Ectodermal cell (in vitro differentiated cells): ENCODE results near the gene CA10.

Experiments
- H3K27ac ChIP-seq: 2 replicates; pipeline ENCODE4 v1.7.0; 2013; ENCODE audit warnings: mild to moderate bottlenecking, low read depth, low read length; ENCODE audit not compliant: insufficient read depth, poor library complexity, severe bottlenecking
- H3K27me3 ChIP-seq: 2 replicates; pipeline ENCODE4 v1.7.0; 2013; ENCODE audit warnings: mild to moderate bottlenecking, low read length; ENCODE audit not compliant: insufficient read depth, control insufficient read depth, poor library complexity, severe bottlenecking
- H3K36me3 ChIP-seq: one replicate; pipeline ENCODE4 v1.7.0; 2013; ENCODE audit warnings: low read length; ENCODE audit not compliant: control insufficient read depth, insufficient read depth
- H3K4me1 ChIP-seq: one replicate; pipeline ENCODE4 v1.7.0; 2013; ENCODE audit warnings: low read length; ENCODE audit not compliant: control insufficient read depth, insufficient read depth
- H3K4me3 ChIP-seq: 2 replicates; pipeline ENCODE4 v1.7.0; 2013; ENCODE audit warnings: low read depth, low read length, control low read depth; ENCODE audit not compliant: insufficient read depth
- H3K9me3 ChIP-seq: 2 replicates; pipeline ENCODE4 v1.7.0; 2013; ENCODE audit warnings: mild to moderate bottlenecking, low read length, moderate library complexity; ENCODE audit not compliant: control insufficient read depth
- WGBS, 2 experiments: methylation state at CpG; one replicate each; pipeline ENCODE4 v1.1.7; 2013; ENCODE audit warnings: missing lambda C conversion rate in 2 of 2; 5-methylcytosine and 5-hydroxymethylcytosine counted together

The CA10 gene

GRCh38 chr17:51768706-51769105 is 389.8 kb downstream of the CA10 start:
- H3K36me3 ChIP-seq: no peaks in the 10 kb centered on the region
- H3K4me3 ChIP-seq: no peak overlapping the region
- WGBS, 2 experiments: 76 to 94% methylated on average over 1 to 2 of the region's 2 CpGs
- no peaks in the 10 kb centered on the region for H3K27me3 ChIP-seq
- H3K27ac ChIP-seq: no peak overlapping the region
- H3K4me1 ChIP-seq: no peaks in the 10 kb centered on the region
- H3K9me3 ChIP-seq: no peaks in the 10 kb centered on the region

GRCh38 chr17:51767287-51767686 is 391.2 kb downstream of the CA10 start:
- WGBS, 2 experiments: no CpG with 5 or more reads among the region's 1 CpG

GRCh38 chr17:51765282-51766135 is 393.0 kb downstream of the CA10 start:
- Histone ChIP-seq H3K27me3 (no peaks in the 10 kb centered on the region), H3K4me1 (peaks cover 12% of the 10 kb centered on the region), H3K36me3 (no peaks in the 10 kb centered on the region), H3K4me3 (no peak overlapping the region), H3K27ac (no peak overlapping the region), H3K9me3 (no peaks in the 10 kb centered on the region)
- 89 to 93% methylated on average over 8 of the region's 8 CpGs for WGBS, 2 experiments

More at GRCh38 chr17:51767287-51767686, 391.2 kb downstream of the CA10 start:
- Histone ChIP-seq H3K4me3 (no peak overlapping the region), H3K27me3 (no peaks in the 10 kb centered on the region), H3K9me3 (no peaks in the 10 kb centered on the region), H3K4me1 (peaks cover 11% of the 10 kb centered on the region), H3K36me3 (no peaks in the 10 kb centered on the region), H3K27ac (no peak overlapping the region)

- WGBS, 2 experiments: 20 to 33% methylated on average over 4 of the region's 4 CpGs
- Histone ChIP-seq H3K4me1 (peaks cover 12% of the 10 kb centered on the region), H3K4me3 (no peak overlapping the region), H3K9me3 (no peaks in the 10 kb centered on the region), H3K27ac (no peak overlapping the region), H3K36me3 (no peaks in the 10 kb centered on the region), H3K27me3 (no peaks in the 10 kb centered on the region)
Observed at GRCh38 chr17:51764387-51764971, 394.0 kb downstream of the CA10 start.

GRCh38 chr17:51763058-51763457 is 395.5 kb downstream of the CA10 start:
- H3K4me1 ChIP-seq: peaks cover 12% of the 10 kb centered on the region
- H3K27me3 ChIP-seq: no peaks in the 10 kb centered on the region
- H3K27ac ChIP-seq: no peak overlapping the region
- no peaks in the 10 kb centered on the region for H3K36me3 ChIP-seq
- H3K4me3 ChIP-seq: no peak overlapping the region
- WGBS, 2 experiments: 85 to 88% methylated on average over 3 of the region's 3 CpGs
- no peaks in the 10 kb centered on the region for H3K9me3 ChIP-seq

GRCh38 chr17:51761105-51761504 is 397.4 kb downstream of the CA10 start:
- WGBS, 2 experiments: 88 to 90% methylated on average over 1 of the region's 1 CpG
- Histone ChIP-seq H3K27me3 (no peaks in the 10 kb centered on the region), H3K27ac (no peak overlapping the region), H3K4me1 (peaks cover 12% of the 10 kb centered on the region), H3K9me3 (no peaks in the 10 kb centered on the region), H3K36me3 (no peaks in the 10 kb centered on the region), H3K4me3 (no peak overlapping the region)

- 100% methylated on average over 1 of the region's 1 CpG for WGBS, 2 experiments
- H3K4me1 ChIP-seq: peaks cover 12% of the 10 kb centered on the region
- no peaks in the 10 kb centered on the region for H3K36me3 ChIP-seq
- no peaks in the 10 kb centered on the region for H3K27me3 ChIP-seq
- H3K4me3 ChIP-seq: no peak overlapping the region
- H3K9me3 ChIP-seq: no peaks in the 10 kb centered on the region
- H3K27ac ChIP-seq: no peak overlapping the region
Observed at GRCh38 chr17:51759260-51759659, 399.3 kb downstream of the CA10 start.

- peaks cover 3% of the 10 kb centered on the region for H3K4me1 ChIP-seq
- 95 to 100% methylated on average over 1 of the region's 1 CpG for WGBS, 2 experiments
- no peaks in the 10 kb centered on the region for H3K36me3 ChIP-seq
Observed at GRCh38 chr17:51751072-51751471, 407.4 kb downstream of the CA10 start.

GRCh38 chr17:51748749-51749604 is 409.5 kb downstream of the CA10 start:
- Histone ChIP-seq H3K4me3 (no peak overlapping the region), H3K4me1 (peaks cover 3% of the 10 kb centered on the region), H3K9me3 (no peaks in the 10 kb centered on the region), H3K27me3 (no peaks in the 10 kb centered on the region), H3K27ac (no peak overlapping the region), H3K36me3 (no peaks in the 10 kb centered on the region)
- WGBS, 2 experiments: 94 to 96% methylated on average over 9 of the region's 9 CpGs

More at GRCh38 chr17:51751072-51751471, 407.4 kb downstream of the CA10 start:
- Histone ChIP-seq H3K27ac (no peak overlapping the region), H3K4me3 (no peak overlapping the region), H3K9me3 (no peaks in the 10 kb centered on the region), H3K27me3 (no peaks in the 10 kb centered on the region)

GRCh38 chr17:51746421-51746820 is 412.1 kb downstream of the CA10 start:
- peak overlapping the region; percentile 40 for H3K27ac ChIP-seq
- H3K4me1 ChIP-seq: peaks cover 3% of the 10 kb centered on the region
- no peaks in the 10 kb centered on the region for H3K27me3 ChIP-seq
- H3K36me3 ChIP-seq: no peaks in the 10 kb centered on the region
- no peak overlapping the region for H3K4me3 ChIP-seq
- H3K9me3 ChIP-seq: no peaks in the 10 kb centered on the region
